Measurements from ENCODE around the gene RAB1B.

DNA sequence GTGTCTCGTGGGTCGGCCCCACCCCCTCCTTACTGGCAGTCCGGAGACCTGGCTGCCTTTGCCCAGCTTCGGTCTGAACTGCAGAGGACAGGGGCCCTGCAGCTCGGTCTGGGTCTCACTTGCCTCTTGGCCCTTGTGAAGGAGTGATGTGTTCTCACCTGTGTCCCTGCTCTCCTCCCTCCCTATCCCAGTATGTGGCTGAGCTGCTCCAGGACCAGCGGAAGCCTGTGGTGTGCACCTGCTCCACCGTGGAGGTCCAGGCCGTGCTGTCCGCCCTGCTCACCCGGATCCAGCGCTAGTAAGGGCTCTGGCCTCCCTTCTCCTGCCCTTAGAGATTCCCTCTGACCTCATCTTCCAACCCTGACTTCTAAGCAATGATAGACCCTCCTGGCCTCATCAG is 35.7 kb upstream of the RAB1B start:
- TF ChIP-seq NR2C2 (IDR thresholded peaks at IDR 0.05; ENCODE audit: borderline replicate concordance, control insufficient read depth, insufficient read length, low read depth) (no peak), TCF12 (IDR thresholded peaks at IDR 0.05; ENCODE audit: low read depth, low read length) (no peak), CREB1 (IDR thresholded peaks at IDR 0.05; ENCODE audit: low read depth) (no peak), POLR2A (IDR thresholded peaks at IDR 0.05; ENCODE audit: low read depth, low read length) (no peak), RAD21 (IDR thresholded peaks at IDR 0.05; ENCODE audit: insufficient read depth, low read depth, low read length) (no peak), CREM (IDR thresholded peaks at IDR 0.05; ENCODE audit: low read depth) (no peak), MYC (IDR thresholded peaks at IDR 0.05; ENCODE audit: insufficient read depth, insufficient read length, insufficient replicate concordance, low read length, severe bottlenecking) (no peak), RBBP5 (conservative IDR thresholded peaks at IDR 0.05) (no peak), EZH2 (IDR thresholded peaks at IDR 0.05; ENCODE audit: borderline replicate concordance, control insufficient read depth, low read depth, low read length) (no peak), ZNF274 (IDR thresholded peaks at IDR 0.05; ENCODE audit: insufficient read depth, insufficient read length) (no peak), MXI1 (IDR thresholded peaks at IDR 0.05; ENCODE audit: low read depth, low read length) (no peak), POLR2AphosphoS5 (IDR thresholded peaks at IDR 0.05; ENCODE audit: low read length) (no peak)
- TF ChIP-seq, protein P1, sequence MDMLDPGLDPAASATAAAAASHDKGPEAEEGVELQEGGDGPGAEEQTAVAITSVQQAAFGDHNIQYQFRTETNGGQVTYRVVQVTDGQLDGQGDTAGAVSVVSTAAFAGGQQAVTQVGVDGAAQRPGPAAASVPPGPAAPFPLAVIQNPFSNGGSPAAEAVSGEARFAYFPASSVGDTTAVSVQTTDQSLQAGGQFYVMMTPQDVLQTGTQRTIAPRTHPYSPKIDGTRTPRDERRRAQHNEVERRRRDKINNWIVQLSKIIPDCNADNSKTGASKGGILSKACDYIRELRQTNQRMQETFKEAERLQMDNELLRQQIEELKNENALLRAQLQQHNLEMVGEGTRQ (IDR thresholded peaks at IDR 0.05; ENCODE audit: borderline replicate concordance, low read depth, low read length): no peak
- TF ChIP-seq, protein P2, sequence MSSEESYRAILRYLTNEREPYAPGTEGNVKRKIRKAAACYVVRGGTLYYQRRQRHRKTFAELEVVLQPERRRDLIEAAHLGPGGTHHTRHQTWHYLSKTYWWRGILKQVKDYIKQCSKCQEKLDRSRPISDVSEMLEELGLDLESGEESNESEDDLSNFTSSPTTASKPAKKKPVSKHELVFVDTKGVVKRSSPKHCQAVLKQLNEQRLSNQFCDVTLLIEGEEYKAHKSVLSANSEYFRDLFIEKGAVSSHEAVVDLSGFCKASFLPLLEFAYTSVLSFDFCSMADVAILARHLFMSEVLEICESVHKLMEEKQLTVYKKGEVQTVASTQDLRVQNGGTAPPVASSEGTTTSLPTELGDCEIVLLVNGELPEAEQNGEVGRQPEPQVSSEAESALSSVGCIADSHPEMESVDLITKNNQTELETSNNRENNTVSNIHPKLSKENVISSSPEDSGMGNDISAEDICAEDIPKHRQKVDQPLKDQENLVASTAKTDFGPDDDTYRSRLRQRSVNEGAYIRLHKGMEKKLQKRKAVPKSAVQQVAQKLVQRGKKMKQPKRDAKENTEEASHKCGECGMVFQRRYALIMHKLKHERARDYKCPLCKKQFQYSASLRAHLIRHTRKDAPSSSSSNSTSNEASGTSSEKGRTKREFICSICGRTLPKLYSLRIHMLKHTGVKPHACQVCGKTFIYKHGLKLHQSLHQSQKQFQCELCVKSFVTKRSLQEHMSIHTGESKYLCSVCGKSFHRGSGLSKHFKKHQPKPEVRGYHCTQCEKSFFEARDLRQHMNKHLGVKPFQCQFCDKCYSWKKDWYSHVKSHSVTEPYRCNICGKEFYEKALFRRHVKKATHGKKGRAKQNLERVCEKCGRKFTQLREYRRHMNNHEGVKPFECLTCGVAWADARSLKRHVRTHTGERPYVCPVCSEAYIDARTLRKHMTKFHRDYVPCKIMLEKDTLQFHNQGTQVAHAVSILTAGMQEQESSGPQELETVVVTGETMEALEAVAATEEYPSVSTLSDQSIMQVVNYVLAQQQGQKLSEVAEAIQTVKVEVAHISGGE (CRISPR knock-in tag; IDR thresholded peaks at IDR 0.05): no peak
